ENCODE data around the gene FOXF2. TPM values are rescaled to one million over a fixed set of nuclear protein-coding genes. Genes with fewer than 3 reads are reported as not detected.
A peak's percentile ranks its signal among the peaks of the same experiment; 100 is the strongest.

Gene FOXF2
- total and polyA plus RNA-seq, 2 of the 4 experiments (the other 2 are of a cell fraction), result 2.5 to 16.3 TPM

- H3K4me3 ChIP-seq (ENCODE audit: insufficient read depth, low read depth, low read length), result peak overlapping the region; percentile 44
- no peak overlapping the region for H2AK5ac ChIP-seq (ENCODE audit: low read depth, low read length)
- H3K14ac ChIP-seq (replicated peaks; ENCODE audit: low read depth, low read length), result no peak overlapping the region
- H3K4me1 ChIP-seq (ENCODE audit: control insufficient read depth, insufficient read depth, low read length), result peaks cover 8% of the 10 kb centered on the region; the same call in 1 of the 2 replicates
- no peaks in the 10 kb centered on the region for H3K36me3 ChIP-seq (ENCODE audit: control insufficient read depth, insufficient read depth, low read length)
- H4K91ac ChIP-seq (ENCODE audit: insufficient read depth, low read depth, low read length), result no peak overlapping the region
- H2AFZ ChIP-seq (replicated peaks; ENCODE audit: low read length, poor library complexity), result peak overlapping the region; percentile 85
- H3K18ac ChIP-seq (ENCODE audit: low read depth, low read length), result no peak overlapping the region
- ATAC-seq (ENCODE audit: low read depth) (peak; percentile 94), DNase-seq (no peak)
- H3K4me2 ChIP-seq (ENCODE audit: low read depth, low read length), result peak overlapping the region; percentile 98
- H3K56ac ChIP-seq (ENCODE audit: extremely low read depth, insufficient read depth, low read length), result no peak overlapping the region
- H4K20me1 ChIP-seq (ENCODE audit: insufficient read depth, low read length), result no peaks in the 10 kb centered on the region
- H3K9me3 ChIP-seq (ENCODE audit: control insufficient read depth, insufficient read depth, low read length), result peaks cover 3% of the 10 kb centered on the region; the same call in 1 of the 2 replicates
- H3K79me1 ChIP-seq (ENCODE audit: low read depth in 1 of 2, low read length in 2 of 2), result no peaks in the 10 kb centered on the region
- no peak overlapping the region for H4K5ac ChIP-seq (ENCODE audit: low read depth, low read length)
- peaks cover 46% of the 10 kb centered on the region for H3K27me3 ChIP-seq (ENCODE audit: control insufficient read depth, insufficient read depth, low read length)
- POLR2A ChIA-PET (ENCODE audit: unreplicated experiment), result interaction anchor here (0.6 kb wide), 1 partner anchor 455 kb away, joined by 5 read pairs; no protein-coding TSS in a partner anchor
- CTCF ChIA-PET, result interaction anchor here (0.5 to 1.1 kb wide), 7 partner anchors 15 to 561 kb away, joined by 3 to 6 read pairs (median 3); no protein-coding TSS in a partner anchor
- no peak overlapping the region for H3K27ac ChIP-seq (ENCODE audit: insufficient read depth, low read length)
- no peak overlapping the region for H2AK9ac ChIP-seq (replicated peaks; ENCODE audit: low read depth, low read length, poor library complexity)
- WGBS, 2 experiments (ENCODE audit: extremely low coverage in 2 of 2, insufficient read length in 1 of 2), result 4% methylated on average over 15 of the region's 87 CpGs; no CpG with 5 or more reads in 1 of the 2 experiments
- no peaks in the 10 kb centered on the region for H3K9me1 ChIP-seq (ENCODE audit: insufficient read depth, low read length)
- intact Hi-C loops (cut with micrococcal nuclease), result loop anchor here (1.0 to 5.0 kb wide), 4 partner anchors 468 to 789 kb away; no protein-coding TSS in a partner anchor
- BruUV-seq (replicated peaks), result no TSS peak
- no peak overlapping the region for H2BK15ac ChIP-seq (ENCODE audit: low read depth, low read length)
- no peak overlapping the region for H3K23ac ChIP-seq (ENCODE audit: low read depth, low read length)
- H2BK120ac ChIP-seq (ENCODE audit: low read depth, low read length), result no peak overlapping the region
- in situ Hi-C loops (cut with MboI; ENCODE audit: low sequenced_read_pairs), result loop anchor here (5.0 to 25.0 kb wide), 2 partner anchors 469 to 584 kb away; no protein-coding TSS in a partner anchor
- no peak overlapping the region for H3K9ac ChIP-seq (ENCODE audit: low read depth, low read length)
- no peak overlapping the region for H2BK5ac ChIP-seq (ENCODE audit: low read depth, low read length, poor library complexity, severe bottlenecking)
- no peak overlapping the region for H2BK20ac ChIP-seq (ENCODE audit: low read depth, low read length)
- no peak overlapping the region for H3K4ac ChIP-seq (ENCODE audit: low read depth, low read length)
- no peak overlapping the region for H4K8ac ChIP-seq (ENCODE audit: low read depth in 2 of 2, low read length in 2 of 2)
- dilution Hi-C loops (cut with HindIII; ENCODE audit: low sequenced_read_pairs, unreplicated experiment), result no loop called here
- TF ChIP-seq NFE2L2 (IDR thresholded peaks at IDR 0.05; ENCODE audit: low read depth, low read length), result no peak
- 0 out of 2 replicates have a peak, but pooled peaks have one; percentile 24 for TF ChIP-seq POLR2A (IDR thresholded peaks at IDR 0.05; ENCODE audit: low read depth, low read length)
- TF ChIP-seq CEBPB (IDR thresholded peaks at IDR 0.05; ENCODE audit: low read depth, low read length), result no peak
- TF ChIP-seq USF2 (IDR thresholded peaks at IDR 0.05; ENCODE audit: low read depth, low read length), result no peak
- no peak for TF ChIP-seq RCOR1 (IDR thresholded peaks at IDR 0.05; ENCODE audit: insufficient replicate concordance, low read length)
- TF ChIP-seq RFX5 (IDR thresholded peaks at IDR 0.05; ENCODE audit: low read depth, low read length), result no peak
- TF ChIP-seq MAZ (IDR thresholded peaks at IDR 0.05; ENCODE audit: borderline replicate concordance, low read depth, low read length), result peak; percentile 68; the same call in 1 of the 2 replicates
- no peak for TF ChIP-seq ELK1 (IDR thresholded peaks at IDR 0.05; ENCODE audit: borderline replicate concordance, low read depth, low read length)
- TF ChIP-seq CTCF (conservative IDR thresholded peaks at IDR 0.05; ENCODE audit: low read depth, low read length), result peak; percentile 76
- TF ChIP-seq CHD1 (IDR thresholded peaks at IDR 0.05; ENCODE audit: low read depth, low read length), result no peak
- no peak for TF ChIP-seq BHLHE40 (IDR thresholded peaks at IDR 0.05; ENCODE audit: low read depth, low read length)
- TF ChIP-seq FOS (IDR thresholded peaks at IDR 0.05; ENCODE audit: low read depth, low read length), result no peak
- no peak for TF ChIP-seq MXI1 (IDR thresholded peaks at IDR 0.05; ENCODE audit: borderline replicate concordance, low read depth, low read length)
Observed at GRCh38 chr6:1381481-1382330, 7.7 kb upstream of the FOXF2 start.

All from IMR-90 (cell line).